ENCODE data around the gene ALDH1A1.

Gene ALDH1A1

GRCh38 chr9:72935595-72935994 is 17.3 kb downstream of the ALDH1A1 start:
- TF ChIP-seq CSRNP3 (CRISPR knock-in tag; IDR thresholded peaks at IDR 0.05) = no peak
- no peak for TF ChIP-seq SNAI2 (CRISPR knock-in tag; IDR thresholded peaks at IDR 0.05)
- TF ChIP-seq ISL1 (CRISPR knock-in tag; IDR thresholded peaks at IDR 0.05) = no peak
- TF ChIP-seq PATZ1 (CRISPR knock-in tag; IDR thresholded peaks at IDR 0.05; ENCODE audit: borderline replicate concordance) = no peak
- TF ChIP-seq ZC3H10 (CRISPR knock-in tag; IDR thresholded peaks at IDR 0.05) = no peak
- no peak for TF ChIP-seq ZNF70 (CRISPR knock-in tag; IDR thresholded peaks at IDR 0.05)
- TF ChIP-seq TSHZ2 (CRISPR knock-in tag; IDR thresholded peaks at IDR 0.05) = no peak
- TF ChIP-seq BACH2 (CRISPR knock-in tag; IDR thresholded peaks at IDR 0.05; ENCODE audit: borderline replicate concordance) = no peak
- ATAC-seq = no peak

- TF ChIP-seq POU6F1 (CRISPR knock-in tag; IDR thresholded peaks at IDR 0.05; ENCODE audit: borderline replicate concordance, low read depth) (no peak), TCF4 (CRISPR knock-in tag; IDR thresholded peaks at IDR 0.05; ENCODE audit: borderline replicate concordance) (no peak), SNAI2 (CRISPR knock-in tag; IDR thresholded peaks at IDR 0.05) (no peak), CSRNP3 (CRISPR knock-in tag; IDR thresholded peaks at IDR 0.05) (no peak), TOX (CRISPR knock-in tag; IDR thresholded peaks at IDR 0.05; ENCODE audit: borderline replicate concordance) (no peak), ZC3H10 (CRISPR knock-in tag; IDR thresholded peaks at IDR 0.05) (no peak), GLIS3 (CRISPR knock-in tag; IDR thresholded peaks at IDR 0.05) (no peak), ZNF8 (CRISPR knock-in tag; IDR thresholded peaks at IDR 0.05) (no peak), TSHZ2 (CRISPR knock-in tag; IDR thresholded peaks at IDR 0.05) (no peak), ZFP30 (CRISPR knock-in tag; IDR thresholded peaks at IDR 0.05) (no peak)
- no peak for ATAC-seq
Measured at GRCh38 chr9:72933730-72934665, 18.9 kb downstream of the ALDH1A1 start.

GRCh38 chr9:72932619-72933018 is 20.2 kb downstream of the ALDH1A1 start:
- ATAC-seq = no peak
- TF ChIP-seq CREB5 (CRISPR knock-in tag; IDR thresholded peaks at IDR 0.05; ENCODE audit: low read depth) = no peak
- no peak for TF ChIP-seq ISL1 (CRISPR knock-in tag; IDR thresholded peaks at IDR 0.05)
